Stimulated activated CD4-positive, alpha-beta T cell treated with anti-CD3 and anti-CD28 coated beads, TNF-alpha, amount 100 ng/mL, for 24 hours (primary cell): ENCODE data around the gene NAA80.
"Not testable (repeated sequence)": the region's sequence is repeated elsewhere in the genome, so short reads cannot be mapped to it uniquely, and the experiment has no call there.

ENCODE experiments used
- DNase-seq, 3 experiments: peaks; one replicate each; pipeline ENCODE4 v3.0.0-alpha.2; 2020; ENCODE audit warnings: low read depth in 3 of 3

Gene NAA80

GRCh38 chr3:50290161-50290641, 9.0 kb downstream of the NAA80 start:
- no peak for DNase-seq

- DNase-seq, result no peak
Observed at GRCh38 chr3:50289130-50289529, 10.1 kb downstream of the NAA80 start.

GRCh38 chr3:50288387-50289007, 10.7 kb downstream of the NAA80 start:
- no peak for DNase-seq

- no peak for DNase-seq
Observed at GRCh38 chr3:50287262-50287661, 11.9 kb downstream of the NAA80 start.

- no peak for DNase-seq
Observed at GRCh38 chr3:50286322-50287227, 12.6 kb downstream of the NAA80 start.

- not testable (repeated sequence) for DNase-seq
Observed at GRCh38 chr3:50284121-50284520, 15.1 kb downstream of the NAA80 start.

- no peak for DNase-seq
Observed at GRCh38 chr3:50279255-50280016, 19.8 kb downstream of the NAA80 start.

- no peak for DNase-seq
Observed at GRCh38 chr3:50278880-50279224, 20.4 kb downstream of the NAA80 start, which contains the start of gene LSMEM2. Gene LSMEM2 (plus strand): TSS chr3:50279087. CDS start chr3:50279114, 27 bp downstream.

- DNase-seq, result no peak
Observed at GRCh38 chr3:50278123-50278879, 20.9 kb downstream of the NAA80 start.

- DNase-seq, result no peak
Observed at GRCh38 chr3:50276762-50277101, 22.5 kb downstream of the NAA80 start.

GRCh38 chr3:50275996-50276761, 23.0 kb downstream of the NAA80 start:
- peak in 2 of 3 experiments; percentile 23 to 40 for DNase-seq

- no peak for DNase-seq
Observed at GRCh38 chr3:50275141-50275995, 23.8 kb downstream of the NAA80 start.

- peak; percentile 45 to 77 (median 51) for DNase-seq
Observed at GRCh38 chr3:50274371-50275104, 24.7 kb downstream of the NAA80 start.

- no peak for DNase-seq
Observed at GRCh38 chr3:50273689-50274065, 25.5 kb downstream of the NAA80 start.

GRCh38 chr3:50272911-50273688, 26.1 kb downstream of the NAA80 start:
- DNase-seq, result peak; percentile 82 to 90 (median 84)

GRCh38 chr3:50272538-50272910, 26.7 kb downstream of the NAA80 start:
- DNase-seq, result not testable (repeated sequence)

GRCh38 chr3:50271314-50271936, 27.8 kb downstream of the NAA80 start:
- no peak for DNase-seq
